Mesothelial cell of epicardium (in vitro differentiated cells): ENCODE results near the gene SEMA5A. TPM values are rescaled to one million over a fixed set of nuclear protein-coding genes. Genes with fewer than 3 reads are reported as not detected.

ENCODE experiments used
- DNase-seq, 2 experiments: peaks; one replicate each; pipeline ENCODE4 v3.0.0; 2021; ENCODE audit warnings: low spot score in 2 of 2; ENCODE audit not compliant: unreplicated experiment in 2 of 2
- H3K27ac Mint-ChIP-seq: 2 replicates; pipeline ENCODE4 v1.8.0; 2021; ENCODE audit warnings: mixed read lengths
- H3K27me3 Mint-ChIP-seq: 2 replicates; pipeline ENCODE4 v1.8.0; 2021; ENCODE audit warnings: low read depth, mixed read lengths
- H3K36me3 Mint-ChIP-seq: 2 replicates; pipeline ENCODE4 v1.8.0; 2021; ENCODE audit warnings: mixed read lengths
- H3K4me1 Mint-ChIP-seq: 2 replicates; pipeline ENCODE4 v1.8.0; 2021; ENCODE audit warnings: mixed read lengths
- H3K4me3 Mint-ChIP-seq: 2 replicates; pipeline ENCODE4 v1.8.0; 2021; ENCODE audit warnings: mild to moderate bottlenecking, moderate library complexity, mixed read lengths
- H3K9me3 Mint-ChIP-seq: 2 replicates; pipeline ENCODE4 v1.8.0; 2021; ENCODE audit warnings: mixed read lengths
- CTCF ChIP-seq: fragments of 200-600 bp; sonication (generic); IDR thresholded peaks from one replicate; pipeline ENCODE4 v1.5.0; 2021; ENCODE audit warnings: antibody characterized with exemption; ENCODE audit not compliant: unreplicated experiment
- total RNA-seq: library from RNA; stranded (reverse); gene quantifications from 3 replicates; pipeline ENCODE4 v1.2.1, GENCODE V29; 2021

The SEMA5A gene
- total RNA-seq, 1 donor from 2014 or later: 26.7 TPM

- H3K4me3 Mint-ChIP-seq: no peak overlapping the region
- no peaks in the 10 kb centered on the region for H3K9me3 Mint-ChIP-seq
- TF ChIP-seq CTCF: no peak
- peak overlapping the region; percentile 31 for H3K27ac Mint-ChIP-seq
- peaks cover 12% of the 10 kb centered on the region for H3K4me1 Mint-ChIP-seq
- no peaks in the 10 kb centered on the region for H3K27me3 Mint-ChIP-seq
- H3K36me3 Mint-ChIP-seq: no peaks in the 10 kb centered on the region
- DNase-seq: no peak
Measured at GRCh38 chr5:9325549-9325948, 220.3 kb downstream of the SEMA5A start.

- no peaks in the 10 kb centered on the region for H3K9me3 Mint-ChIP-seq
- peaks cover 12% of the 10 kb centered on the region for H3K4me1 Mint-ChIP-seq
- peak overlapping the region; percentile 57 for H3K27ac Mint-ChIP-seq
- DNase-seq: no peak
- no peaks in the 10 kb centered on the region for H3K36me3 Mint-ChIP-seq
- H3K4me3 Mint-ChIP-seq: no peak overlapping the region
- no peaks in the 10 kb centered on the region for H3K27me3 Mint-ChIP-seq
- TF ChIP-seq CTCF: no peak
Measured at GRCh38 chr5:9324348-9325077, 221.4 kb downstream of the SEMA5A start.

GRCh38 chr5:9320652-9321051, 225.2 kb downstream of the SEMA5A start:
- DNase-seq: no peak
- Mint-ChIP-seq H3K27me3 (no peaks in the 10 kb centered on the region), H3K4me1 (peaks cover 22% of the 10 kb centered on the region), H3K27ac (no peak overlapping the region), H3K4me3 (no peak overlapping the region), H3K36me3 (peaks cover 2% of the 10 kb centered on the region), H3K9me3 (no peaks in the 10 kb centered on the region)
- TF ChIP-seq CTCF: no peak

- Mint-ChIP-seq H3K4me1 (peaks cover 10% of the 10 kb centered on the region), H3K4me3 (no peak overlapping the region), H3K9me3 (no peaks in the 10 kb centered on the region), H3K27ac (no peak overlapping the region), H3K36me3 (peaks cover 2% of the 10 kb centered on the region), H3K27me3 (no peaks in the 10 kb centered on the region)
- no peak for TF ChIP-seq CTCF
- no peak for DNase-seq
Measured at GRCh38 chr5:9318031-9318430, 227.8 kb downstream of the SEMA5A start.

GRCh38 chr5:9316733-9317132, 229.1 kb downstream of the SEMA5A start:
- Mint-ChIP-seq H3K9me3 (no peaks in the 10 kb centered on the region), H3K27ac (peak overlapping the region; percentile 91), H3K4me1 (peaks cover 10% of the 10 kb centered on the region), H3K27me3 (no peaks in the 10 kb centered on the region), H3K36me3 (peaks cover 2% of the 10 kb centered on the region), H3K4me3 (no peak overlapping the region)
- DNase-seq: no peak
- no peak for TF ChIP-seq CTCF
